NCI-H1694 treated with DMSO at 0.1 percent for 48 hours (cell line): ENCODE measurements around the gene RTN1.

Experiments
- DNase-seq: peaks from one replicate; lab custom pipeline; 2025; lab: John Stamatoyannopoulos, UW

Gene RTN1

DNA sequence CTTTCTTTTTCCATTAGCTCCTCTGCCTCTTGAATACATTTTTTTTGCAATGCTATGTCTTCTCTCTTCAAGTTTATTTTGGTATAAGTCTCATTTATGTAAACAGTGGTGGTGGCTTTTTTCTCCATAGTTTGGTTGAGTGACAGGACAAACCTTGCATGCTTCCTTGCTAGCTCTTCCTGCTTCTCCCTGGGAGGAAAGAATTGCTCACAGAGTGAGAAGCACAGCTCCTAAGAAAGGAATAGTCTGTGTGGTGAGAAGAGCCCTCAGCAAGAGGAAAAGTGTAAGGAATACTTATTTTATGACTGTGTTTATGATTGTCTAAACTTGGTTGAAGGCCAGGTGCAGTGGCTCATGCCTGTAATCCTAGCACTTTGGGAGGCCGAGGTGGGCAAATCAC lies 305.5 kb downstream of the RTN1 start:
- DNase-seq, result no peak

DNA sequence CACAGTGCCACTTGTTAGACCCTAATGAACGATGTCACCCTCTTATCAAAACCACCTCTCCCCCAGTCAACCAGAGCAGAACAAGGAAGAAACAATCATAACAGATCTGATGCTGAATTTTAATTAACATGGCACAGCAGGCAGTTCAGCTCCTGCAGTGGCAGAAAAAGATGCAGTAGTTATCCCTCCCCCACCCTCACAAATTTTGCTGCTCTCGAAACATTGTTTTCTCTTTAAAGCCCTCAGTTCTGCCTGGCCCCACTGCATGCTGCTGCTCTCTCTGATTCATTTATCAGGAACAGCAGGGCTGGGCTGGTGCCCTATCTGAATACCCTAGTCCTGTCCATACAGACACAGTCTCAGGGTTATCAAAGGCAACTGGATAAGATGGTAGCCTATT lies 306.2 kb downstream of the RTN1 start:
- DNase-seq, result no peak

- DNase-seq, result no peak
Observed at GRCh38 chr14:59547310-59547709, 323.3 kb downstream of the RTN1 start.
